Testis (tissue), 3 donors: ENCODE results near the gene CHRNB2. TPM values are rescaled to one million over a fixed set of nuclear protein-coding genes. Genes with fewer than 3 reads are reported as not detected.
A peak's percentile ranks its signal among the peaks of the same experiment; 100 is the strongest.

Source experiments
- DNase-seq: peaks from one replicate; pipeline ENCODE4 v3.0.0-alpha.2; 2019
- H3K27ac ChIP-seq, 2 donors: fragments of 200-600 bp; sonication (generic); one replicate each; pipeline ENCODE4 v1.5.1; 2019
- H3K27me3 ChIP-seq: fragments of 200-600 bp; sonication (generic); one replicate; pipeline ENCODE4 v1.5.1; 2019
- H3K36me3 ChIP-seq: fragments of 200-600 bp; sonication (generic); one replicate; pipeline ENCODE4 v1.5.1; 2017; ENCODE audit warnings: low read depth; ENCODE audit errors: missing control alignments
- H3K4me1 ChIP-seq: fragments of 200-600 bp; sonication (generic); one replicate; pipeline ENCODE4 v1.5.1; 2019
- H3K4me3 ChIP-seq, 2 donors: fragments of 200-600 bp; sonication (generic); one replicate each; pipeline ENCODE4 v1.5.1; 2017 to 2019
- H3K9me3 ChIP-seq: fragments of 200-600 bp; sonication (generic); one replicate; pipeline ENCODE4 v1.5.1; 2017
- CTCF ChIP-seq, 3 experiments: fragments of 450-650 bp in 2 of 3; fragments of 200-600 bp in 1 of 3; sonication (generic) in 1 of 3; IDR thresholded peaks; one replicate each; pipeline ENCODE4 v1.5.1; 2016 to 2019; ENCODE audit warnings: antibody characterized with exemption in 3 of 3, mild to moderate bottlenecking in 2 of 3, moderate library complexity in 1 of 3
- POLR2A ChIP-seq: fragments of 450-650 bp; IDR thresholded peaks from one replicate; pipeline ENCODE4 v1.6.1; 2017; ENCODE audit warnings: antibody characterized with exemption, mild to moderate bottlenecking, moderate library complexity
- WGBS, 2 donors: methylation state at CpG; one replicate each; pipeline ENCODE4 v1.1.5; 2018; 5-methylcytosine and 5-hydroxymethylcytosine counted together
- intact Hi-C: fragments of 100-400 bp; cut with DNase I; formaldehyde crosslinking; loops from one replicate; pipeline ENCODE4 v1.15.1; 2023; ENCODE audit warnings: low total_unique reads
- polyA plus RNA-seq: library from polyadenylated mRNA; stranded (reverse); fragments of 350-450 nt; fragmentation: Illumina TruSeq; extraction: RNeasy Lipid Tissue Mini Kit (QIAGEN cat#74804); gene quantifications from one replicate; pipeline ENCODE4 v1.2.3, GENCODE V29; 2014; ENCODE audit warnings: low read depth, low replicate concordance; ENCODE audit not compliant: insufficient read depth
- total RNA-seq, 2 donors: library from RNA; depleted of rRNA; stranded (reverse); fragments of >200 nt; gene quantifications; one replicate each; pipeline ENCODE4 v1.2.3, GENCODE V29; 2016

Gene CHRNB2
- total and polyA plus RNA-seq, 3 donors from 2014 or later: 1.2 to 1.3 (median 1.3) TPM

GRCh38 chr1:154608397-154609270, 41.1 kb downstream of the CHRNB2 start:
- intact Hi-C loops: no loop called here
- WGBS, 2 donors: 2 to 4% methylated on average over 37 of the region's 37 CpGs

GRCh38 chr1:154609398-154610380, 42.1 kb downstream of the CHRNB2 start:
- Histone ChIP-seq H3K27ac (peak overlapping the region; percentile 97 to 98), H3K4me3 (no peak overlapping the region), H3K9me3 (no peaks in the 10 kb centered on the region), H3K27me3 (no peaks in the 10 kb centered on the region), H3K4me1 (peaks cover 33% of the 10 kb centered on the region), H3K36me3 (no peaks in the 10 kb centered on the region)
- intact Hi-C loops: no loop called here
- 54 to 55% methylated on average over 12 of the region's 12 CpGs for WGBS, 2 donors
- no peak for DNase-seq
- TF ChIP-seq CTCF (IDR thresholded peaks at IDR 0.05) (no peak), POLR2A (no peak)

More at GRCh38 chr1:154608397-154609270, 41.1 kb downstream of the CHRNB2 start:
- Histone ChIP-seq H3K4me3 (peak overlapping the region; percentile 85 to 92), H3K27me3 (no peaks in the 10 kb centered on the region), H3K36me3 (no peaks in the 10 kb centered on the region), H3K4me1 (peaks cover 33% of the 10 kb centered on the region), H3K27ac (peak overlapping the region; percentile 97 to 98), H3K9me3 (no peaks in the 10 kb centered on the region)
- DNase-seq: peak; percentile 45
- TF ChIP-seq POLR2A (no peak), CTCF (IDR thresholded peaks at IDR 0.05) (no peak)

GRCh38 chr1:154611150-154611862, 43.7 kb downstream of the CHRNB2 start:
- no peaks in the 10 kb centered on the region for H3K9me3 ChIP-seq
- DNase-seq: peak; percentile 54
- WGBS, 2 donors: 49 to 60% methylated on average over 10 of the region's 10 CpGs
- no peak overlapping the region for H3K4me3 ChIP-seq
- intact Hi-C loops: no loop called here
- H3K4me1 ChIP-seq: peaks cover 20% of the 10 kb centered on the region
- no peaks in the 10 kb centered on the region for H3K36me3 ChIP-seq
- no peaks in the 10 kb centered on the region for H3K27me3 ChIP-seq
- TF ChIP-seq CTCF (IDR thresholded peaks at IDR 0.05): no peak
- no peak for TF ChIP-seq POLR2A
- peak overlapping the region; percentile 23 to 52 for H3K27ac ChIP-seq

- H3K4me1 ChIP-seq: peaks cover 10% of the 10 kb centered on the region
- no peak overlapping the region for H3K27ac ChIP-seq
- H3K36me3 ChIP-seq: no peaks in the 10 kb centered on the region
- WGBS, 2 donors: 83 to 96% methylated on average over 4 of the region's 4 CpGs
- H3K4me3 ChIP-seq: no peak overlapping the region
- H3K27me3 ChIP-seq: no peaks in the 10 kb centered on the region
- TF ChIP-seq CTCF (IDR thresholded peaks at IDR 0.05) (no peak), POLR2A (no peak)
- no peaks in the 10 kb centered on the region for H3K9me3 ChIP-seq
- intact Hi-C loops: no loop called here
- no peak for DNase-seq
Measured at GRCh38 chr1:154614247-154614646, 46.7 kb downstream of the CHRNB2 start.
